ENCODE measurements around the gene TIGD7. TPM values are rescaled to one million over a fixed set of nuclear protein-coding genes. Genes with fewer than 3 reads are reported as not detected.

Gene TIGD7
- total RNA-seq, 2 experiments from 2014 or later, result 1.5 to 1.7 TPM

DNA sequence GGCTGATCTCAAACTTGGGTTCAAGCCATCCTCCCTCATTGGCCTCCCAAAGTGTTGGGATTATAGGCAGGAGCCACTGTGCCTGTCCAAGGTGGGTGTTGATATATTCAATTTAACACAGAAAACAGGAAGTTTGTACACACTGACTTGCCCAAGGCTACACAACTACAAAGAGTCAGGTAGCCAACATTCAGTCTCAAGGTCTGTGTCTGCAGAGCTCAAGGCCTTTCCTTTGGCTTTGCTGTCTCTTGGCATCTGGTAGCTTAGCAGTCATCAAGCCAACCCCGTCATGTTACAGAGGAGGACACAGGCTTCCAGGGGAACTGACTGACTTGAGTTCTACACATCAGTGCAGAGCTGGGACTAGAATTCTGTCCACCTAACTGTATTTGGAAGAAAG is 36.9 kb downstream of the TIGD7 start:
- intact Hi-C loops (cut with DNase I, micrococcal nuclease), result loop anchor here in 1 of 2 experiments (10.0 kb wide), 1 partner anchor 83 kb away; the partner anchor contains the start of gene OR1F1
- H3K36me3 Mint-ChIP-seq (ENCODE audit: low read depth), result peaks cover 55% of the 10 kb centered on the region
- Histone ChIP-seq H3K4me3 (ENCODE audit: low read length) (no peak overlapping the region), H3K27ac (ENCODE audit: low read depth in 1 of 2, low read length in 2 of 2) (no peak overlapping the region), H3K9me3 (ENCODE audit: control insufficient read depth in 1 of 2, insufficient read depth in 1 of 2, low read length in 2 of 2) (peaks cover 0 to 2% of the 10 kb centered on the region in 2 experiments), H3K36me3 (ENCODE audit: insufficient read depth, low read length) (peaks cover 18% of the 10 kb centered on the region), H3K27me3 (ENCODE audit: control insufficient read depth in 1 of 2, insufficient read depth in 2 of 2, low read length in 2 of 2) (no peaks in the 10 kb centered on the region), H3K4me1 (ENCODE audit: insufficient read depth, low read length) (peaks cover 32% of the 10 kb centered on the region)
- no peak overlapping the region for H3K27ac Mint-ChIP-seq
- TF ChIP-seq, protein P1, sequence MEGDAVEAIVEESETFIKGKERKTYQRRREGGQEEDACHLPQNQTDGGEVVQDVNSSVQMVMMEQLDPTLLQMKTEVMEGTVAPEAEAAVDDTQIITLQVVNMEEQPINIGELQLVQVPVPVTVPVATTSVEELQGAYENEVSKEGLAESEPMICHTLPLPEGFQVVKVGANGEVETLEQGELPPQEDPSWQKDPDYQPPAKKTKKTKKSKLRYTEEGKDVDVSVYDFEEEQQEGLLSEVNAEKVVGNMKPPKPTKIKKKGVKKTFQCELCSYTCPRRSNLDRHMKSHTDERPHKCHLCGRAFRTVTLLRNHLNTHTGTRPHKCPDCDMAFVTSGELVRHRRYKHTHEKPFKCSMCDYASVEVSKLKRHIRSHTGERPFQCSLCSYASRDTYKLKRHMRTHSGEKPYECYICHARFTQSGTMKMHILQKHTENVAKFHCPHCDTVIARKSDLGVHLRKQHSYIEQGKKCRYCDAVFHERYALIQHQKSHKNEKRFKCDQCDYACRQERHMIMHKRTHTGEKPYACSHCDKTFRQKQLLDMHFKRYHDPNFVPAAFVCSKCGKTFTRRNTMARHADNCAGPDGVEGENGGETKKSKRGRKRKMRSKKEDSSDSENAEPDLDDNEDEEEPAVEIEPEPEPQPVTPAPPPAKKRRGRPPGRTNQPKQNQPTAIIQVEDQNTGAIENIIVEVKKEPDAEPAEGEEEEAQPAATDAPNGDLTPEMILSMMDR (IDR thresholded peaks at IDR 0.05), result no peak
- CTCF ChIA-PET, result no interaction called here
- POLR2A ChIA-PET, result interaction anchor here (1.9 to 7.3 kb wide), 2 partner anchors 17 to 33 kb away, joined by 5 to 99 read pairs; partner anchors contain the start of genes ZNF200 and ZNF263
- H3K4me3 Mint-ChIP-seq, result peak overlapping the region; percentile 25
- no peak for DNase-seq
- no peaks in the 10 kb centered on the region for H3K9me3 Mint-ChIP-seq
- H3K27me3 Mint-ChIP-seq, result no peaks in the 10 kb centered on the region
- ATAC-seq (ENCODE audit: poor library complexity), result no peak
- peaks cover 23% of the 10 kb centered on the region for H3K4me1 Mint-ChIP-seq (ENCODE audit: low read depth)

DNA sequence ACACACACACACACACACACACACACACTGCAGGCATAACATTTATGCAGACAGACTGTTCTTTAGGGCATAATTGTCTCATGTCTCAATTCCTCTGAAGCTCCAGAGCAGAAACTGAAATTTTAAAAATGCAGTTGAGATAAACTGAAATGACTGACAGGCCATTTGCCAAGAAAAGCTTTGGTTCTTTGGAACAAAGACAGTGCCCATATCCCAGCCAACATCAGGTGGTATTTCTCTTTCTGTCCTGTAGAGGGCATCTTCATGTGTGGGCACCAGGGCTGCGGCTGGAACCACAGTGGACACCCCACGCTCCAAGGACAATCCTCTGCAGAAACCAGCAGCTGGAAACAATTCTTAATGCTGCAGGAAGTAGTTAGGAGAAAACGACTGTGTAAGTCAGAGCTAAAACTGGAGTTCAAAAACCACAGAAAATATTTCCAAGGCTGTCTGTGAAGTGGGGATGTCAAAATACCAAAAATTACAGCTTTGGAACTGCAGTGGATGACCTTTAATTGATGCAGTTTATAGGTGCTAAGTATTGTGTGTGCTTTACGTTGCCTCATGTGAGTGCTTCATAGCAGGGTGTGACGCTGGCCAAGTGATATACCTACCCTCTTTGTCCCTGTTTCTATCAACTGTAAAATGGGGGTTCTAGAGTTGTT is 38.2 kb downstream of the TIGD7 start:
- no peak for ATAC-seq (ENCODE audit: poor library complexity)
- ChIA-PET POLR2A (interaction anchor here (1.0 to 7.3 kb wide), 7 partner anchors 10 to 134 kb away, joined by 3 to 99 read pairs (median 5); partner anchors contain the start of genes TIGD7, ZNF174, ZNF200 and ZNF263), CTCF (interaction anchor here (0.8 to 1.7 kb wide), 2 partner anchors 9 to 17 kb away, joined by 4 to 5 read pairs; partner anchors contain the start of gene ZNF263)
- Mint-ChIP-seq H3K27me3 (no peaks in the 10 kb centered on the region), H3K36me3 (ENCODE audit: low read depth) (peaks cover 55% of the 10 kb centered on the region), H3K4me1 (ENCODE audit: low read depth) (peaks cover 32% of the 10 kb centered on the region), H3K9me3 (no peaks in the 10 kb centered on the region), H3K4me3 (no peak overlapping the region), H3K27ac (no peak overlapping the region)
- intact Hi-C loops (cut with DNase I, micrococcal nuclease), result loop anchor here in 1 of 2 experiments (10.0 kb wide), 1 partner anchor 82 kb away; the partner anchor contains the start of gene OR1F1
- peak in 3 of 14 experiments; percentile 36 to 58 (median 40) for DNase-seq
- TF ChIP-seq, protein P1 (IDR thresholded peaks at IDR 0.05), result no peak
- Histone ChIP-seq H3K9me3 (ENCODE audit: control insufficient read depth in 1 of 2, insufficient read depth in 1 of 2, low read length in 2 of 2) (peaks cover 0 to 4% of the 10 kb centered on the region in 2 experiments), H3K36me3 (ENCODE audit: insufficient read depth, low read length) (peaks cover 18% of the 10 kb centered on the region), H3K4me1 (ENCODE audit: insufficient read depth, low read length) (peaks cover 44% of the 10 kb centered on the region), H3K27ac (ENCODE audit: low read depth in 1 of 2, low read length in 2 of 2) (no peak overlapping the region), H3K4me3 (ENCODE audit: low read length) (no peak overlapping the region), H3K27me3 (ENCODE audit: control insufficient read depth in 1 of 2, insufficient read depth in 2 of 2, low read length in 2 of 2) (no peaks in the 10 kb centered on the region)

GRCh38 chr16:3264137-3265036 is 40.8 kb downstream of the TIGD7 start:
- Histone ChIP-seq H3K4me1 (ENCODE audit: insufficient read depth, low read length) (peaks cover 47% of the 10 kb centered on the region), H3K36me3 (ENCODE audit: insufficient read depth, low read length) (peaks cover 18% of the 10 kb centered on the region), H3K4me3 (ENCODE audit: low read length) (peak overlapping the region; percentile 91), H3K27me3 (ENCODE audit: control insufficient read depth in 1 of 2, insufficient read depth in 2 of 2, low read length in 2 of 2) (no peaks in the 10 kb centered on the region), H3K9me3 (ENCODE audit: control insufficient read depth in 1 of 2, insufficient read depth in 1 of 2, low read length in 2 of 2) (peaks cover 0 to 4% of the 10 kb centered on the region in 2 experiments), H3K27ac (ENCODE audit: low read depth in 1 of 2, low read length in 2 of 2) (peak overlapping the region; percentile 95 to 96)
- Mint-ChIP-seq H3K4me3 (peak overlapping the region; percentile 92), H3K36me3 (ENCODE audit: low read depth) (peaks cover 52% of the 10 kb centered on the region), H3K9me3 (no peaks in the 10 kb centered on the region), H3K4me1 (ENCODE audit: low read depth) (peaks cover 31% of the 10 kb centered on the region), H3K27ac (peak overlapping the region; percentile 96), H3K27me3 (no peaks in the 10 kb centered on the region)
- ATAC-seq (ENCODE audit: poor library complexity) (peak; percentile 85), DNase-seq (peak; percentile 92 to 98 (median 96))
- CTCF ChIA-PET, result interaction anchor here (0.5 to 0.9 kb wide), 2 partner anchors 193 to 199 kb away, joined by 3 read pairs; no protein-coding TSS in a partner anchor
- POLR2A ChIA-PET, result interaction anchor here (0.7 to 7.3 kb wide), 20 partner anchors 9 to 248 kb away, joined by 3 to 99 read pairs (median 6); partner anchors contain the start of genes OR1F1, TIGD7, ZNF174 and ZNF200
- intact Hi-C loops (cut with DNase I, micrococcal nuclease), result loop anchor here (1.0 to 10.0 kb wide), 12 partner anchors 19 to 236 kb away; partner anchors contain the start of genes OR1F1 (in 2 of the 2), ZNF174 (in 2 of the 2), ZNF263 (in 2 of the 2) and ZSCAN32 (in 2 of the 2)
- TF ChIP-seq, protein P1 (IDR thresholded peaks at IDR 0.05), result no peak
